HG02970 (cell line): ENCODE data around the gene NIPBL.

ENCODE experiments used
- ATAC-seq: cut with Tn5 transposase; IDR thresholded peaks from one replicate; pipeline ENCODE4 v1.9.1; 2021; ENCODE audit warnings: mild to moderate bottlenecking, moderate library complexity, moderate number of reproducible peaks; ENCODE audit not compliant: unreplicated experiment, low FRiP score

The NIPBL gene

GRCh38 chr5:36944607-36945225 is 68.1 kb downstream of the NIPBL start:
- no peak for ATAC-seq

- ATAC-seq: no peak
Observed at GRCh38 chr5:36945687-36946086, 69.1 kb downstream of the NIPBL start.

GRCh38 chr5:36946101-36946500 is 69.5 kb downstream of the NIPBL start:
- ATAC-seq: no peak

- no peak for ATAC-seq
Observed at GRCh38 chr5:36948041-36948440, 71.5 kb downstream of the NIPBL start.

GRCh38 chr5:36948650-36949049 is 72.1 kb downstream of the NIPBL start:
- ATAC-seq: no peak

- no peak for ATAC-seq
Observed at GRCh38 chr5:36949593-36949992, 73.0 kb downstream of the NIPBL start.

- ATAC-seq: no peak
Observed at GRCh38 chr5:36950586-36951457, 74.3 kb downstream of the NIPBL start.

GRCh38 chr5:36953043-36953442 is 76.5 kb downstream of the NIPBL start:
- no peak for ATAC-seq

GRCh38 chr5:36957953-36958537 is 81.5 kb downstream of the NIPBL start:
- ATAC-seq: no peak

- ATAC-seq: no peak
Observed at GRCh38 chr5:36958612-36959011, 82.0 kb downstream of the NIPBL start.

GRCh38 chr5:36965179-36965578 is 88.6 kb downstream of the NIPBL start:
- no peak for ATAC-seq

GRCh38 chr5:36969700-36970395 is 93.3 kb downstream of the NIPBL start:
- no peak for ATAC-seq

- ATAC-seq: no peak
Observed at GRCh38 chr5:36978196-36978595, 101.6 kb downstream of the NIPBL start.

- no peak for ATAC-seq
Observed at GRCh38 chr5:36982146-36982545, 105.6 kb downstream of the NIPBL start.

GRCh38 chr5:36985387-36985786 is 108.8 kb downstream of the NIPBL start:
- no peak for ATAC-seq

GRCh38 chr5:36988396-36988795 is 111.8 kb downstream of the NIPBL start:
- ATAC-seq: no peak

GRCh38 chr5:36998578-36998977 is 122.0 kb downstream of the NIPBL start:
- no peak for ATAC-seq

GRCh38 chr5:37002176-37002751 is 125.7 kb downstream of the NIPBL start:
- ATAC-seq: no peak

- ATAC-seq: no peak
Observed at GRCh38 chr5:37005252-37005651, 128.7 kb downstream of the NIPBL start.

- ATAC-seq: no peak
Observed at GRCh38 chr5:37005946-37006540, 129.5 kb downstream of the NIPBL start.
